OCI-LY1 (cell line): ENCODE measurements around the gene UGT1A4.

Source experiments
- EZH2 ChIP-seq: fragments of 200-600 bp; sonication (generic), shearing (Covaris generic); IDR thresholded peaks from 2 replicates; pipeline ENCODE4 v1.8.0; 2017; ENCODE audit warnings: borderline replicate concordance, mixed run types, mild to moderate bottlenecking, antibody characterized with exemption, low read length, moderate library complexity, mixed read lengths
- TF ChIP-seq, protein P1 (sequence below): fragments of 200-600 bp; sonication (generic), shearing (Covaris generic); IDR thresholded peaks from 2 replicates; pipeline ENCODE4 v1.5.1; 2017; ENCODE audit warnings: mild to moderate bottlenecking, antibody characterized with exemption, low read length, moderate library complexity, mixed read lengths

GRCh38 chr2:233794128-233794658 is 75.7 kb downstream of the UGT1A4 start:
- TF ChIP-seq EZH2 = no peak
- TF ChIP-seq, protein P1, sequence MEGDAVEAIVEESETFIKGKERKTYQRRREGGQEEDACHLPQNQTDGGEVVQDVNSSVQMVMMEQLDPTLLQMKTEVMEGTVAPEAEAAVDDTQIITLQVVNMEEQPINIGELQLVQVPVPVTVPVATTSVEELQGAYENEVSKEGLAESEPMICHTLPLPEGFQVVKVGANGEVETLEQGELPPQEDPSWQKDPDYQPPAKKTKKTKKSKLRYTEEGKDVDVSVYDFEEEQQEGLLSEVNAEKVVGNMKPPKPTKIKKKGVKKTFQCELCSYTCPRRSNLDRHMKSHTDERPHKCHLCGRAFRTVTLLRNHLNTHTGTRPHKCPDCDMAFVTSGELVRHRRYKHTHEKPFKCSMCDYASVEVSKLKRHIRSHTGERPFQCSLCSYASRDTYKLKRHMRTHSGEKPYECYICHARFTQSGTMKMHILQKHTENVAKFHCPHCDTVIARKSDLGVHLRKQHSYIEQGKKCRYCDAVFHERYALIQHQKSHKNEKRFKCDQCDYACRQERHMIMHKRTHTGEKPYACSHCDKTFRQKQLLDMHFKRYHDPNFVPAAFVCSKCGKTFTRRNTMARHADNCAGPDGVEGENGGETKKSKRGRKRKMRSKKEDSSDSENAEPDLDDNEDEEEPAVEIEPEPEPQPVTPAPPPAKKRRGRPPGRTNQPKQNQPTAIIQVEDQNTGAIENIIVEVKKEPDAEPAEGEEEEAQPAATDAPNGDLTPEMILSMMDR = no peak
